Measurements from ENCODE around the gene RPE65.
"Not testable (repeated sequence)": the region's sequence is repeated elsewhere in the genome, so short reads cannot be mapped to it uniquely, and the experiment has no call there.

Gene RPE65

GRCh38 chr1:68453060-68453670, 3.4 kb upstream of the RPE65 start:
- DNase-seq (ENCODE audit: low read depth in 2 of 3, low spot score in 1 of 3): no peak

GRCh38 chr1:68448365-68448764, 1.4 kb downstream of the RPE65 start:
- no peak for DNase-seq (ENCODE audit: low read depth in 2 of 3, low spot score in 1 of 3)

GRCh38 chr1:68445709-68446108, 4.0 kb downstream of the RPE65 start:
- DNase-seq (ENCODE audit: low read depth in 2 of 3, low spot score in 1 of 3): no peak

DNA sequence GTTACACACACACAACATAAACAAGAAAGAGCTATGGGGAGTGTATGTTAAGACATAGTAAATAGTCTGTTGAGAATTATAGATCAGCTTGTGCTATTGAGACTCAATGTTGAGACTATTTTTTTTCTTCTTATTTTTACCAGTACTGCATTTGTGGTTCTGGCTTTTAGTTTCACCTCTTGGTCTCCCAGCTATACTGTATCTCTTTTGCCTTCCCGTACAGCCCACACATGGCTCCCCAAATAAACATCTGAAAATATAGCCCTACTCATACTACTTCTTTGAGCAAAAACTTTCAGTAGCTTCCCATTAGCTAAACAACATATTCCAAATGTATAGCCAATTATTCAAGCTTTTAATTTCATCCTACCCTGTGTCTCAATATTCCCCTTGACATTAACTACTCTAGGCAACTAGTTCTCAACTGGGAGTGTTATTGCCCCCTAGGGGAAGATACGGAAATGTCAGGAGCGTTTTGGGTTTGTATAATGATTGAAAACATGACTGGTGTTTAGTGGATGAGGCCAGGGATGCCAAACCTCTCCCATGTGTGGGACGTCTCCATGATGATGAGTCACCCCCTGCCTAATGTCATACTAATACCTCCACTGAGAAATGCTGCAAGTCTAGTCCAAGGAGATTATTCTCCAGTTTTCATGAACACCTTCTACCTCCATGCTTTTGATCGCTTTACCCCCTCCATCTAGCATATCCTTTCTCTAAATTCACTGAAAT, 6.8 kb downstream of the RPE65 start:
- peak in 1 of 3 donors; percentile 2 for DNase-seq (ENCODE audit: low read depth in 2 of 3, low spot score in 1 of 3)

DNA sequence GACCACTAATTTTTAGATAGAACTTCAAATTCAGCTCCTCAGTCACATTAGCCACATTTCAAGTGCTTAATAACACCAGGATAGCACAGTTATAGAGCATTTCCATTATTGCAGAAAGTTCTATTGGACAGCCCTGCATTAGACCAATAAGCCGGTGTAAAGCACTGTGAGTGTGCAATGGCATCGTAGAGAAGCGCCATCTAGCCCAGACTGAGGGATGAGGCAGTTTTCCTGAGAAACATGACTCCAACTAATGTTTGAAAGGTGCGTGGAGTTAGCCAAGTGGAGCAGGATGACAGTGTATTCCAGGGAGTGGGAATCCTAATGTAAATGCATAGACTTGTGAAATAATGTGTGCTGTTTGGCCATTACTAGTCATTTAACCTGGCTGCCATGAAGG, 7.7 kb downstream of the RPE65 start:
- DNase-seq (ENCODE audit: low read depth in 2 of 3, low spot score in 1 of 3): no peak

DNA sequence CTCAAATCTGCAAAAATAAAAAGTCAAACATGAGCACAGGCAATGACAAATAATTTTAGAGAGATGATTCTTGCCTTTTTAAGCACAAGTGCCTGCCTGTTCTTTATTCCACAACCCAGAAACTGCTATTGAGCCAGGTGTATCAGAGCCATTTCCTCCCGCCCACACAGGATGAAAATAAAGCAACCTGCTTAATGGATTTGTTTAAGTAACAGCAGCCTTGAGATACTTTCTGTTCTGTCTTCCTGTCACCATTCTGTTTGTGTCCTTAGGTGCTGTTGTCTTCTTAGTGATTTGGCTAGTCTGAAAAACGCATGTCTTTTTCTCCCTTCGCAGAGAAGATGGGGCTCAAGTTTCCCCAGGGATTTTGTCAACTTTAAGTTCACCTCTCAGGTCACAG, 11.4 kb downstream of the RPE65 start:
- no peak for DNase-seq (ENCODE audit: low read depth in 2 of 3, low spot score in 1 of 3)

DNA sequence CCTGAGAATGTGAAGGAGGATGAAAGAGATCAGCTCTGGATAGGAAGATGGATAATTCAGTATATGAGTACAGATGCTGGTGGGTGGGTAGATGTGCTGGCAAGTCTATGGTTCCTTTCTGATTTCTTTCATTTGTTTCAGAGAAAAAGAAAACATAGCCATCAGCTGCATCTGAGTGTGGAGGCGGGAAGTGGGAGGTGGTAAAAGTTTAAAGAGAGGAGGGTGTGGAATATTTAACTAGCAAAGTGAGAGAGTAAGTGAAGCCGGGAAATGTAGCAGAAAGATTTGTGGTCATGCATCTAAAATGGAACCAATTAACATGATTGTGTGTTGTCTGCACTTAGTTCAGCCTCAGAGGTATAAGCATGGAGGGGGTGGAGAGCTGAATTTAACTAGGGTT, 16.4 kb downstream of the RPE65 start:
- no peak for DNase-seq (ENCODE audit: low read depth in 2 of 3, low spot score in 1 of 3)

DNA sequence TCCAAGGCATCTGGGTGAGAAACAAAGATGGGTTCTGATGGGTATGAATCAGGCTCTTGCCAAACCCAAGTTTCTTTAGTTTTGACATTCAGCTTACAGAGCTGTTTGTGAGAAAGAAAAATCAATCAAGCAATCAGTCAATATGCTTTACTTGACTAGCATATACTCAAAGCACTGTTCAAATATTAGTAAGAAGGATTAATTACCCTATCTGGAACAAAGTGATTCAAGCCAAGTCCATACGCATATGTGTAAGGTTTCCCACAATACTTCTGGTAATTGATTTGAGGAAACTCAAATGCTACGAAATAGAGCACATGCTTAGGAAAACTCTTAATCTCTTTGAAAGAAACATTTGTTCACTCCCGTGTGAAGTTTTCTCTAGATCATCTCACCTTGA, 18.7 kb downstream of the RPE65 start:
- no peak for DNase-seq (ENCODE audit: low read depth in 2 of 3, low spot score in 1 of 3)

GRCh38 chr1:68429233-68429808, 20.4 kb downstream of the RPE65 start:
- DNase-seq (ENCODE audit: low read depth in 2 of 3, low spot score in 1 of 3): no peak

DNA sequence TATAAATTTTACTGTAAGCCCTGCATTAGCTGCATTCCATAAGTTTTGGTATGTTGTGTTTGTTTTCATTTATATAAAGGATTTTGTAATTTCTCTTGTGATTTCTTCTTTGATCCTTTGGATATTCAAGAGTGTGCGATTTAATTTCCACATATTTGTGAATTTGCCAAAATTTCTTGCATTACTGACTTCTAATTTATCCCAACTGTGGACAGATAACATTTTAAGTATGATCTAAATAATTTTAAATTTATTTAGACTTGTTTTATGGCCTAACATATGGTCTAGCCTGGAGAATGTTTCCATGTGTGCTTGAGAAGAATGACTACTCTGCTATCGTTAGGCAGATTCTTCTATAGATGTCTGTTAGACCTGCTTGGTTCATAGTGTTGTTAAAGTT, 23.2 kb downstream of the RPE65 start:
- DNase-seq (ENCODE audit: low read depth in 2 of 3, low spot score in 1 of 3): no peak

DNA sequence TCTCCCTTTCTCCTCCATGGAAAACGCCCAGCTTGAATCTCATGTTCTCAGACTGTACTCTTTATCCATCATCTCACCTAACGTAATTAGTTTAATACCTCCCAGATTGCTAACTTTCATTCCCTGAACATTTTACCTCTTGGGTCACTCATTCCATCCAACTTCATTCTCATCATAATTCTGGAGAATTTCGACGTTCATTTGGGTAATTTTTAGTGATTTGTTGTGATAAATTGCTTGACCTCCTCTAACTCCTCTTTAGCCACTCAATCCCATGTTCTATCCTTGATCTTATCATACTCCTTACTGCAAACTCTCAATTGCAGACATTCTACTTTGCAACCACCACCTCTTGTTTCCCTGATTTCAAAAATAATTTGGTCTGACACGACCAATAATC, 28.4 kb downstream of the RPE65 start:
- no peak for DNase-seq (ENCODE audit: low read depth in 2 of 3, low spot score in 1 of 3)

- no peak for DNase-seq (ENCODE audit: low read depth in 2 of 3, low spot score in 1 of 3)
Measured at GRCh38 chr1:68409426-68409825, 40.3 kb downstream of the RPE65 start.

DNA sequence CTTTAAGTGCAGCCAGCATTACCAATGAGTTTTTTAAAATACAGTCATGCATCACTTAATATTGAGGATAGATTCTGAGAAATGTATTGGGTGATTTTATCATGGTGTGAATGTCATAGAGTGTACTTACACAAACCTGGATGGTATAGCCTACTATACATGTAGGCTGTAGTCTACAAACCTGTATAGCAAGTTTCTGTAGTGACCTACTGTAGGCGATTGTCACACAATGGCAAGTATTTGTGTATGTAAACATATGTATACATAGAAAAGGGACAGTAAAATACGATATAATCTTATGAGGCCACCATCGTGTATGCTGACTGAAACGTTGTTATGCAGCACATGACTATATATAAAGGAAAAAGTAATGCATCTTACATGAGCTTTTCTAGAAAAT, 48.2 kb downstream of the RPE65 start:
- DNase-seq (ENCODE audit: low read depth in 2 of 3, low spot score in 1 of 3): no peak

DNA sequence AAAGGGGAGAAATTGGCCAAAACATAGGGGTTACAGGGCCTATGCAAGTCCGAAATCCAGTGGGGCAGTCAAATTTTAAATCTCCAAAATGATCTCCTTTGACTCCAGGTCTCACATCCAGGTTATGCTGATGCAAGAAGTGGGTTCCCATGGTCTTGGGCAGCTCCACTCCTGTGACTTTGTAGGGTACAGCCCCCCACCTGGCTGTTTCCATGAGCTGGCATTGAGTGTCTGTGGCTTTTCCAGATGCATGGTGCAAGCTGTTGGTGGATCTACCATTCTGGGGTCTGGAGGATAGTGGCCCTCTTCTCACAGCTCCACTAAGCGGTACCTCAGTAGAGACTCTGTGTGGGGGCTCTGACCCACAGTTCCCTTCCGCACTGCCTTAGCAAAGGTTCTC, 54.2 kb downstream of the RPE65 start:
- DNase-seq (ENCODE audit: low read depth in 2 of 3, low spot score in 1 of 3): not testable (repeated sequence)

DNA sequence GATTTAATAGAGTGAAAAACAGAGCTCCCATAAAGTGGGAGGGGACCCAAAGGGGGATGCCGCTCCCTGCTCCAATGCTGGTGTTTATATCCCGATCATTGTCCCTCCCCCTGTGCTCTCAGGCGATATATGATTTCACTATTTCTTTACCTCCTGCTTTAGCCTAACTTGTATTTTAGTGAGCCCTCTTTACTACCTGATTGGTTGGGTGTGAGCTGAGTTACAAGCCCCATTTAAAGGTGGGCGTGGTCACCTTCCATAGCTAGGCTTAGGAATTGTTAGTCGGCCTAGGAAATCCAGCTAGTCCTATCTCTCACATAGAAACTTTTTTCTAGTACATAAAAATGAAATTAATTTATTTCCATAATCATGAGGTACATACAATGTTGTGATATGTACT, 57.3 kb downstream of the RPE65 start:
- not testable (repeated sequence) for DNase-seq (ENCODE audit: low read depth in 2 of 3, low spot score in 1 of 3)

DNA sequence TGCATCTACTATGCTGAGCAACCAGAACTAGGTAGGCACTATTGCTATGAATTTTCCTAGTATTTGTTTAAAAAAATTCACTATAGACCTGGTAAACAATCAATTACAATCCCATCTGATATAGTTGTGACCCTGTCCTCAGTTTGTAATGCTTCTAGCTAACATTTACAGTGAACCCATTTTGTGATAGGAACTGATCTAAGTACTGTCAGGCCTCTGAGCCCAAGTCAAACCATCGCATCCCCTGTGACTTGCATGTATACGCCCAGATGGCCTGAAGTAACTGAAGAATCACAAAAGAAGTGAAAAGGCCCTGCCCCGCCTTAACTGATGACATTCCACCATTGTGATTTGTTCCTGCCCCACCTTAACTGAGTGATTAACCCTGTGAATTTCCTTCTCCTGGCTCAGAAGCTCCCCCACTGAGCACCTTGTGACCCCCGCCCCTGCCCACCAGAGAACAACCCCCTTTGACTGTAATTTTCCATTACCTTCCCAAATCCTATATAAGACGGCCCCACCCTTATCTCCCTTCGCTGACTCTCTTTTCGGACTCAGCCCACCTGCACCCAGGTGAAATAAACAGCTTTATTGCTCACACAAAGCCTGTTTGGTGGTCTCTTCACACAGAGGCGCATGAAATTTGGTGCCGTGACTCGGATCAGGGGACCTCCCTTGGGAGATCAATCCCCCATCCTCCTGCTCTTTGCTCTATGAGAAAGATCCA, 63.8 kb downstream of the RPE65 start:
- not testable (repeated sequence) for DNase-seq (ENCODE audit: low read depth in 2 of 3, low spot score in 1 of 3)

- no peak for DNase-seq (ENCODE audit: low read depth in 2 of 3, low spot score in 1 of 3)
Measured at GRCh38 chr1:68384872-68385411, 64.8 kb downstream of the RPE65 start.

GRCh38 chr1:68384321-68384813, 65.4 kb downstream of the RPE65 start:
- DNase-seq (ENCODE audit: low read depth in 2 of 3, low spot score in 1 of 3): no peak

DNA sequence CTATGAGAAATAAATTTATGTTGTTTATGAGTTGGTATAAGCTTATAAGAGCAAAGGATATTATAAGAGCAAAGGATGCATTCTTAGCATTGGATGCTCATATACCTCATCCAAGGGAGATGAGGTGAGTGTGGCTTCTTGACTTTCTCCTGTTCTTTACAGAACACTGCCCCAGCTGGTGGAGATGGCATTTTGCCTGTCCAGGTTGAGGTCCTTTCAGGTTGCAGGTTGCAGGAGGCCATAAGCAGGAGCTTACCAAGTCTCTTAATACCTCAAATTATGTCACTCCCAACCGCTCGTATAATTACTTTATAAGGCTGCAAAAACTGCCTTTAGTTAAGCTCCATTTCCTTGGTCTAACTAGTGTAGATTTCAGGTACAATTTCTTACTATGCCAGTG, 66.7 kb downstream of the RPE65 start:
- DNase-seq (ENCODE audit: low read depth in 2 of 3, low spot score in 1 of 3): no peak

- DNase-seq (ENCODE audit: low read depth in 2 of 3, low spot score in 1 of 3): no peak
Measured at GRCh38 chr1:68379085-68379478, 70.7 kb downstream of the RPE65 start.
